Measurements from ENCODE around the gene ARHGAP40. TPM values are rescaled to one million over a fixed set of nuclear protein-coding genes. Genes with fewer than 3 reads are reported as not detected.

ARHGAP40 gene
- total RNA-seq, 2 experiments from 2014 or later, result 0.12 TPM; not detected in 1

- H3K9me3 Mint-ChIP-seq, result no peaks in the 10 kb centered on the region
- DNase-seq, result no peak
- H3K4me1 Mint-ChIP-seq, result peaks cover 10% of the 10 kb centered on the region
- H3K27me3 Mint-ChIP-seq, result peaks cover 62% of the 10 kb centered on the region
- H3K27ac Mint-ChIP-seq, result no peak overlapping the region
- H3K4me3 Mint-ChIP-seq, result no peak overlapping the region
- H3K36me3 Mint-ChIP-seq, result no peaks in the 10 kb centered on the region
Observed at GRCh38 chr20:38600057-38600456, 1.6 kb upstream of the ARHGAP40 start.

- Mint-ChIP-seq H3K36me3 (no peaks in the 10 kb centered on the region), H3K4me3 (no peak overlapping the region), H3K9me3 (no peaks in the 10 kb centered on the region), H3K4me1 (peaks cover 10% of the 10 kb centered on the region), H3K27me3 (peaks cover 74% of the 10 kb centered on the region), H3K27ac (no peak overlapping the region)
- no peak for DNase-seq
Observed at GRCh38 chr20:38602185-38602581, 574 bp downstream of the ARHGAP40 start.

- H3K36me3 Mint-ChIP-seq, result no peaks in the 10 kb centered on the region
- DNase-seq, result no peak
- H3K27ac Mint-ChIP-seq, result no peak overlapping the region
- H3K4me1 Mint-ChIP-seq, result peaks cover 10% of the 10 kb centered on the region
- peaks cover 71% of the 10 kb centered on the region for H3K27me3 Mint-ChIP-seq
- no peaks in the 10 kb centered on the region for H3K9me3 Mint-ChIP-seq
- H3K4me3 Mint-ChIP-seq, result no peak overlapping the region
Observed at GRCh38 chr20:38603286-38603685, 1.7 kb downstream of the ARHGAP40 start.

GRCh38 chr20:38604873-38605303, 3.3 kb downstream of the ARHGAP40 start:
- Mint-ChIP-seq H3K4me3 (no peak overlapping the region), H3K27ac (no peak overlapping the region), H3K27me3 (peaks cover 70% of the 10 kb centered on the region), H3K4me1 (peaks cover 10% of the 10 kb centered on the region), H3K36me3 (no peaks in the 10 kb centered on the region), H3K9me3 (no peaks in the 10 kb centered on the region)
- no peak for DNase-seq

GRCh38 chr20:38607351-38607750, 5.7 kb downstream of the ARHGAP40 start:
- no peaks in the 10 kb centered on the region for H3K9me3 Mint-ChIP-seq
- H3K27ac Mint-ChIP-seq, result no peak overlapping the region
- H3K36me3 Mint-ChIP-seq, result no peaks in the 10 kb centered on the region
- peaks cover 1% of the 10 kb centered on the region for H3K4me1 Mint-ChIP-seq
- H3K4me3 Mint-ChIP-seq, result no peak overlapping the region
- no peak for DNase-seq
- peaks cover 49% of the 10 kb centered on the region for H3K27me3 Mint-ChIP-seq

GRCh38 chr20:38608188-38608587, 6.6 kb downstream of the ARHGAP40 start:
- no peaks in the 10 kb centered on the region for H3K9me3 Mint-ChIP-seq
- no peak overlapping the region for H3K4me3 Mint-ChIP-seq
- no peak for DNase-seq
- no peak overlapping the region for H3K27ac Mint-ChIP-seq
- H3K36me3 Mint-ChIP-seq, result no peaks in the 10 kb centered on the region
- peaks cover 41% of the 10 kb centered on the region for H3K27me3 Mint-ChIP-seq
- no peaks in the 10 kb centered on the region for H3K4me1 Mint-ChIP-seq

- Mint-ChIP-seq H3K4me3 (no peak overlapping the region), H3K4me1 (no peaks in the 10 kb centered on the region), H3K27me3 (peaks cover 28% of the 10 kb centered on the region), H3K36me3 (no peaks in the 10 kb centered on the region), H3K27ac (no peak overlapping the region), H3K9me3 (no peaks in the 10 kb centered on the region)
- no peak for DNase-seq
Observed at GRCh38 chr20:38609815-38610214, 8.2 kb downstream of the ARHGAP40 start.

GRCh38 chr20:38610521-38610920, 8.9 kb downstream of the ARHGAP40 start:
- H3K4me1 Mint-ChIP-seq, result no peaks in the 10 kb centered on the region
- H3K36me3 Mint-ChIP-seq, result no peaks in the 10 kb centered on the region
- no peak overlapping the region for H3K4me3 Mint-ChIP-seq
- H3K9me3 Mint-ChIP-seq, result no peaks in the 10 kb centered on the region
- DNase-seq, result no peak
- peaks cover 21% of the 10 kb centered on the region for H3K27me3 Mint-ChIP-seq
- no peak overlapping the region for H3K27ac Mint-ChIP-seq

- Mint-ChIP-seq H3K4me1 (no peaks in the 10 kb centered on the region), H3K4me3 (no peak overlapping the region), H3K36me3 (no peaks in the 10 kb centered on the region), H3K27me3 (peaks cover 11% of the 10 kb centered on the region), H3K9me3 (no peaks in the 10 kb centered on the region), H3K27ac (no peak overlapping the region)
- DNase-seq, result no peak
Observed at GRCh38 chr20:38612751-38613515, 11.3 kb downstream of the ARHGAP40 start.

- Mint-ChIP-seq H3K9me3 (no peaks in the 10 kb centered on the region), H3K4me1 (no peaks in the 10 kb centered on the region), H3K36me3 (no peaks in the 10 kb centered on the region), H3K4me3 (no peak overlapping the region), H3K27me3 (peaks cover 20% of the 10 kb centered on the region), H3K27ac (no peak overlapping the region)
- no peak for DNase-seq
Observed at GRCh38 chr20:38615283-38615682, 13.7 kb downstream of the ARHGAP40 start.

- no peak overlapping the region for H3K27ac Mint-ChIP-seq
- H3K27me3 Mint-ChIP-seq, result peaks cover 27% of the 10 kb centered on the region
- no peak overlapping the region for H3K4me3 Mint-ChIP-seq
- H3K36me3 Mint-ChIP-seq, result no peaks in the 10 kb centered on the region
- no peaks in the 10 kb centered on the region for H3K9me3 Mint-ChIP-seq
- H3K4me1 Mint-ChIP-seq, result no peaks in the 10 kb centered on the region
- DNase-seq, result no peak
Observed at GRCh38 chr20:38616457-38616856, 14.8 kb downstream of the ARHGAP40 start.

GRCh38 chr20:38617011-38617829, 15.6 kb downstream of the ARHGAP40 start:
- Mint-ChIP-seq H3K27me3 (peaks cover 27% of the 10 kb centered on the region), H3K36me3 (no peaks in the 10 kb centered on the region), H3K4me3 (no peak overlapping the region), H3K9me3 (no peaks in the 10 kb centered on the region), H3K4me1 (no peaks in the 10 kb centered on the region), H3K27ac (no peak overlapping the region)
- DNase-seq, result no peak

- Mint-ChIP-seq H3K36me3 (no peaks in the 10 kb centered on the region), H3K27me3 (peaks cover 27% of the 10 kb centered on the region), H3K4me1 (no peaks in the 10 kb centered on the region), H3K9me3 (no peaks in the 10 kb centered on the region), H3K4me3 (no peak overlapping the region), H3K27ac (no peak overlapping the region)
- no peak for DNase-seq
Observed at GRCh38 chr20:38617830-38618196, 16.2 kb downstream of the ARHGAP40 start.

GRCh38 chr20:38620441-38620840, 18.8 kb downstream of the ARHGAP40 start:
- Mint-ChIP-seq H3K4me3 (no peak overlapping the region), H3K9me3 (no peaks in the 10 kb centered on the region), H3K36me3 (no peaks in the 10 kb centered on the region), H3K27ac (no peak overlapping the region), H3K27me3 (peaks cover 27% of the 10 kb centered on the region), H3K4me1 (no peaks in the 10 kb centered on the region)
- no peak for DNase-seq

GRCh38 chr20:38623061-38623460, 21.5 kb downstream of the ARHGAP40 start:
- no peaks in the 10 kb centered on the region for H3K4me1 Mint-ChIP-seq
- no peak for DNase-seq
- H3K36me3 Mint-ChIP-seq, result no peaks in the 10 kb centered on the region
- H3K27me3 Mint-ChIP-seq, result peaks cover 18% of the 10 kb centered on the region
- no peaks in the 10 kb centered on the region for H3K9me3 Mint-ChIP-seq
- H3K4me3 Mint-ChIP-seq, result no peak overlapping the region
- no peak overlapping the region for H3K27ac Mint-ChIP-seq

GRCh38 chr20:38624084-38624483, 22.5 kb downstream of the ARHGAP40 start:
- Mint-ChIP-seq H3K36me3 (no peaks in the 10 kb centered on the region), H3K4me1 (no peaks in the 10 kb centered on the region)

More at GRCh38 chr20:38624084-38624483, 22.5 kb downstream of the ARHGAP40 start:
- no peak overlapping the region for H3K27ac Mint-ChIP-seq
- no peaks in the 10 kb centered on the region for H3K9me3 Mint-ChIP-seq
- no peak for DNase-seq
- H3K4me3 Mint-ChIP-seq, result no peak overlapping the region
- peaks cover 11% of the 10 kb centered on the region for H3K27me3 Mint-ChIP-seq

Data from activated naive CD8-positive, alpha-beta T cell treated with anti-CD3 and anti-CD28 coated beads for 36 hours (primary cell).